ENCODE measurements around the gene XPO5. TPM values are rescaled to one million over a fixed set of nuclear protein-coding genes. Genes with fewer than 3 reads are reported as not detected.

Gene XPO5
- total RNA-seq, result 10 to 100 TPM; 24.1 to 49.8 (median 29.0) TPM

DNA sequence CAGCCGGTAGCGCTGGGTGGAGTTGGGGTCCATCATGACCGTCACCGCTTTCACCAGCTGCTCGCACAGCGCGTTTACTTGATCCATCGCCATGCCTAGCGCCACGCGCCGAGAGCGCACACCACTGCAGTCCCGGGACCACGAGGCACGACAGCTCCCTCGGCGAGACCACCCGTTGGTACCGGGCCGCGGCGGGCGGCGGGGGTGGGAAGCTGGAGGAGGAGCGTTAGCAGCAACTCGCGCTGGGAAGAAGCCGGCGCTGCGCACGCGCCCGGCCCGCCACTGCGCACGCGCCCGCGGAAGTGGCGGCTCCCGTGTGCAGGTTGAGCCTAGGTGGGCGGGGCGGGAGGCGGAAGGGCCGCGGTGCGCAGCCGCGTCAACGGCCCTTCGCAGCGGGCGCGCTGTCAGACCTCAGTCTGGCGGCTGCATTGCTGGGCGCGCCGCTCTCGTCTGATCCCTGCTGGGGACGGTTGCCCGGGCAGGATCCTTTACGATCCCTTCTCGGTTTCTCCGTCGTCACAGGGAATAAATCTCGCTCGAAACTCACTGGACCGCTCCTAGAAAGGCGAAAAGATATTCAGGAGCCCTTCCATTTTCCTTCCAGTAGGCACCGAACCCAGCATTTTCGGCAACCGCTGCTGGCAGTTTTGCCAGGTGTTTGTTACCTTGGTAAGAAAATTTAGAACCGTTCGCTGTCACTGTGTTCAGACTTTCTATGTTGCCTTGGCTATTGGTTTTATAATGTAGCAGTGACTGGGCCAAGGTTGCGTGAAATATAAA, at the start of gene XPO5, which contains the start of gene POLH:
TSS of gene XPO5 (minus strand) at position 267 of the 780 bp plus-strand sequence. CDS start at position 93, 174 bp downstream.
TSS of gene POLH (plus strand) at position 414 of the 780 bp plus-strand sequence. CDS start 6,135 bp downstream, outside the sequence.
- WGBS, result under 1% methylated on average over 14 of the region's 76 CpGs
- Histone ChIP-seq H3K27me3 (no peaks in the 10 kb centered on the region), H3K4me3 (peak within 1 kb of the TSS; percentile 79), H3K27ac (peak within 1 kb of the TSS; percentile 83), H3K4me1 (peaks cover 28% of the 10 kb centered on the region), H3K9me3 (no peaks in the 10 kb centered on the region), H3K36me3 (peaks cover 10% of the 10 kb centered on the region)
- TF ChIP-seq POLR2A (IDR thresholded peaks at IDR 0.05) (peak in 1 of 2 donors; percentile 78), EP300 (IDR thresholded peaks at IDR 0.05) (no peak), POLR2AphosphoS5 (IDR thresholded peaks at IDR 0.05) (peak in 1 of 3 donors; percentile 49)
- TF ChIP-seq, protein P1, sequence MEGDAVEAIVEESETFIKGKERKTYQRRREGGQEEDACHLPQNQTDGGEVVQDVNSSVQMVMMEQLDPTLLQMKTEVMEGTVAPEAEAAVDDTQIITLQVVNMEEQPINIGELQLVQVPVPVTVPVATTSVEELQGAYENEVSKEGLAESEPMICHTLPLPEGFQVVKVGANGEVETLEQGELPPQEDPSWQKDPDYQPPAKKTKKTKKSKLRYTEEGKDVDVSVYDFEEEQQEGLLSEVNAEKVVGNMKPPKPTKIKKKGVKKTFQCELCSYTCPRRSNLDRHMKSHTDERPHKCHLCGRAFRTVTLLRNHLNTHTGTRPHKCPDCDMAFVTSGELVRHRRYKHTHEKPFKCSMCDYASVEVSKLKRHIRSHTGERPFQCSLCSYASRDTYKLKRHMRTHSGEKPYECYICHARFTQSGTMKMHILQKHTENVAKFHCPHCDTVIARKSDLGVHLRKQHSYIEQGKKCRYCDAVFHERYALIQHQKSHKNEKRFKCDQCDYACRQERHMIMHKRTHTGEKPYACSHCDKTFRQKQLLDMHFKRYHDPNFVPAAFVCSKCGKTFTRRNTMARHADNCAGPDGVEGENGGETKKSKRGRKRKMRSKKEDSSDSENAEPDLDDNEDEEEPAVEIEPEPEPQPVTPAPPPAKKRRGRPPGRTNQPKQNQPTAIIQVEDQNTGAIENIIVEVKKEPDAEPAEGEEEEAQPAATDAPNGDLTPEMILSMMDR (IDR thresholded peaks at IDR 0.05), result peak in 1 of 2 donors; percentile 29
- DNase-seq (ENCODE audit: low spot score in 2 of 2), result peak; percentile 90 to 91

DNA sequence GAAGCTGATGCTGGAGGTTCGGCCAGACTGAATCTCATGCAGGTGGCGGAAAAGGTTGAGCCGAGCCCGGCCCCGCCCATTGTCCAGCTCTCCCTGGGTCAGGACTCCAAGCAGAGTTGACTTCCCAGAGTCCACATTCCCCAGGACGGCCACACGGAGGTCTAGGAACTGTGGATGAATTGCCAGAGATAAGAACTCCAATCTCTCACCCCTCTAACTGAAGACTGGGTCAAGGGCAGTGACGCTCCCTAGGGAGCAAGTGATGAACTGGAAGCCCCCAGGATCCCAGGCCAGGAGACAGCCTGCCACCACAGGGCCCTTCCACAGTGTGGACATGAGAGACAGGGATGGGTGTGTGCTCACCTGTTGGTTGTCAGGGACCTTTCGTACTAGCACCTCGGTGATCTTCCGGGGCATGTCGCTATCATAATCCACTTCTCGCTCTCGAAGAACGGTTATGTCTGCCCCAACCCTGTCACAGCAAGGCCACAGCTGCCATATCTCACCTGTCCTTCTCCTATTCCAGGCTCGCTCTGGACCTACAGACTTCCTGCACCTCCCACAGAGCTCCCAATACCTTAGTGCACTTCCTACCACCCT, 49.7 kb upstream of the XPO5 start:
- peaks cover 24% of the 10 kb centered on the region for H3K4me1 ChIP-seq
- WGBS, result 95% methylated on average over 16 of the region's 16 CpGs
- TF ChIP-seq POLR2A (IDR thresholded peaks at IDR 0.05) (no peak), POLR2AphosphoS5 (IDR thresholded peaks at IDR 0.05) (no peak), EP300 (IDR thresholded peaks at IDR 0.05) (no peak)
- TF ChIP-seq, protein P1 (IDR thresholded peaks at IDR 0.05), result no peak
- peak in 1 of 2 donors; percentile 78 for DNase-seq (ENCODE audit: low spot score in 2 of 2)
- H3K27ac ChIP-seq, result no peak overlapping the region
- H3K9me3 ChIP-seq, result no peaks in the 10 kb centered on the region
- no peaks in the 10 kb centered on the region for H3K27me3 ChIP-seq
- peaks cover 58% of the 10 kb centered on the region for H3K36me3 ChIP-seq
- no peak overlapping the region for H3K4me3 ChIP-seq

DNA sequence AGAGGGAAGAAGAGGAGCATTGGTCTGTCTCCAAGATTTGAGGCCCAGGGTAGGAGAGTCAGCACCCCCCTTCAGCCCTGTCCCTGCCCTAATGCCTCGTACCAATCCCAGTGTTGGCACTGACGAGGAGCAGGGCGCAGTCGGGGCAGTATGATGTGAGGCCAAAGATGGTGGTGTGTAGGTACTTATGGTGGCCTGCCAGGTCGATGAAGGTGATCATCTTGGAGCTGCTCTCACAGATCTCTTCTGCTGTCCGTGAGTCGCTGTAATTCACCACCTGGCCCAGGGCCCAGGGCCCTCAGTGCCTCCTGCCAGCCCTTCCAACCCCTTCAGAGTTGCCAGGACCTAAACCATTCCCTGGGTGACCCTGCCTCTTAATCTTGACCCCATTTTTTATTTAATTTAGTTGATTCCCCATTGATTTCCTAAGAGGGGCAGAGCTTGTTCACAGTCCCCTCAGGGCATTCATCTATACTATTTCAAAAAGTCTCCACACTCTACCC, 49.0 kb upstream of the XPO5 start:
- Histone ChIP-seq H3K4me3 (no peak overlapping the region), H3K9me3 (no peaks in the 10 kb centered on the region), H3K4me1 (peaks cover 19% of the 10 kb centered on the region), H3K36me3 (peaks cover 65% of the 10 kb centered on the region), H3K27me3 (no peaks in the 10 kb centered on the region), H3K27ac (no peak overlapping the region)
- no peak for TF ChIP-seq EP300 (IDR thresholded peaks at IDR 0.05)
- TF ChIP-seq POLR2A (IDR thresholded peaks at IDR 0.05), result no peak
- TF ChIP-seq POLR2AphosphoS5 (IDR thresholded peaks at IDR 0.05), result no peak
- TF ChIP-seq, protein P1 (IDR thresholded peaks at IDR 0.05), result no peak
- peak in 1 of 2 donors; percentile 56 for DNase-seq (ENCODE audit: low spot score in 2 of 2)
- 77% methylated on average over 7 of the region's 7 CpGs for WGBS

DNA sequence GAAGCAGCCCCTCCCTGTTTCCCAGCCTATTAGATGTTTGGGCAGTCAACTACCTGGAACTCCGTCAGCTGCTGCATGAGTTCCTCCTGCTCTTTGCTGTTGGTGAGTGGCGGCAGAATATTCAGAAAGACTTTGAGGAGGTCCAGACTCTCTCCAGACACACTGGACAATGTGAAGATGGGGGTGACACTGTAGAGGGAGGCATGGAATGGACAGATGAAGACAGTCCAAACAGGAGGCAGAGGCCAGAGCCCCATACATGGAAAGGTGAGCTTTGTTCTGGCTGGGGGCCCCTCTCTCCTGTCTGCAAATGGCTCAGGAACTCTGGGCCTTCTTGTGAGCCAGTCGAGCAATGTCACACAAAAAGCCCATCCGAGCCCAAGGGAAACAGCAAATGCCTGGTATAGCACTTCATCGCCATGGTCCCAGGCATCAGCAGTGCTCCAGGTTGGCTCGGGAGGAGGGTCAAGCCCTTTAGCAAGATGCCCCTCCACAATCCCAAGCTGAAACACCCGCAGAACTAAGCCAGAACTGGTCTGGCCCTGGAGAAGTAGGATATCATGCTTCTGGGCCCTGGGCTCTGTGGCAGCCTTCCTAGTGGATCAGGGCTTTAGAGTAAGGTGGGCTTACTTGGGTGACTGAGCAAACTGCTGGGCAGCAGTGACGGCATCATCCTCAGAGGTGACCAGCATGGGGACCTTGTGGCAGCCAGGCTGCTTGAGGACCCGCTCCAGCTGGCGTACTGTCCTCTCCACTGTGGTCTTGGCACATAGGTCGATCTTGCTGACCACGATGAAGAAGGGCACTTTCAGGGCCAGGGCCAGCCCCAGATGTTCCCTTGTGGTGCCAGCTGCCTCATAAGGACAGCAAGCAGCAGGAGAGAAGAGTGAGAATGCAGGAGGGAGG, 48.3 kb upstream of the XPO5 start:
- H3K36me3 ChIP-seq, result peaks cover 70% of the 10 kb centered on the region
- TF ChIP-seq EP300 (IDR thresholded peaks at IDR 0.05) (no peak), POLR2AphosphoS5 (IDR thresholded peaks at IDR 0.05) (no peak), POLR2A (IDR thresholded peaks at IDR 0.05) (no peak)
- TF ChIP-seq, protein P1 (IDR thresholded peaks at IDR 0.05), result no peak
- WGBS, result 89% methylated on average over 11 of the region's 12 CpGs

More for the DNA sequence above, 48.3 kb upstream of the XPO5 start:
- no peaks in the 10 kb centered on the region for H3K9me3 ChIP-seq
- no peak overlapping the region for H3K27ac ChIP-seq
- H3K27me3 ChIP-seq, result no peaks in the 10 kb centered on the region
- H3K4me3 ChIP-seq, result no peak overlapping the region
- peaks cover 19% of the 10 kb centered on the region for H3K4me1 ChIP-seq
- DNase-seq (ENCODE audit: low spot score in 2 of 2), result peak; percentile 9 to 58

Measured in suprapubic skin (tissue), 4 donors.